Suprapubic skin (tissue), 4 donors: ENCODE measurements around the gene AIDA. TPM values are rescaled to one million over a fixed set of nuclear protein-coding genes. Genes with fewer than 3 reads are reported as not detected.
A peak's percentile ranks its signal among the peaks of the same experiment; 100 is the strongest.

Experiments used
- DNase-seq, 2 donors: peaks; one replicate each; pipeline ENCODE4 v3.0.0-alpha.2; 2019; ENCODE audit warnings: low spot score in 2 of 2
- H3K27ac ChIP-seq: fragments of 200-600 bp; sonication (generic); one replicate; pipeline ENCODE4 v1.5.1; 2019
- H3K27me3 ChIP-seq: fragments of 200-600 bp; sonication (generic); one replicate; pipeline ENCODE4 v1.5.1; 2019
- H3K36me3 ChIP-seq: fragments of 200-600 bp; sonication (generic); one replicate; pipeline ENCODE4 v1.5.1; 2019
- H3K4me1 ChIP-seq: fragments of 200-600 bp; sonication (generic); one replicate; pipeline ENCODE4 v1.5.1; 2019
- H3K4me3 ChIP-seq: fragments of 200-600 bp; sonication (generic); one replicate; pipeline ENCODE4 v1.5.1; 2019; ENCODE audit warnings: mild to moderate bottlenecking
- H3K9me3 ChIP-seq: fragments of 200-600 bp; sonication (generic); one replicate; pipeline ENCODE4 v1.5.1; 2019
- EP300 ChIP-seq: sonication (generic); formaldehyde crosslinking; IDR thresholded peaks from one replicate; pipeline ENCODE4 v1.6.1; 2017; ENCODE audit warnings: antibody characterized with exemption
- POLR2A ChIP-seq, 2 donors: fragments of 450-650 bp; IDR thresholded peaks; one replicate each; pipeline ENCODE4 v1.6.1; 2017; ENCODE audit warnings: antibody characterized with exemption in 2 of 2, mild to moderate bottlenecking in 2 of 2, moderate library complexity in 2 of 2
- POLR2AphosphoS5 ChIP-seq, 3 donors: sonication (generic); formaldehyde crosslinking; IDR thresholded peaks; one replicate each; pipeline ENCODE4 v1.6.1; 2017; ENCODE audit warnings: antibody characterized with exemption in 3 of 3
- WGBS: methylation state at CpG from one replicate; pipeline ENCODE4 v1.1.5; 2018; 5-methylcytosine and 5-hydroxymethylcytosine counted together
- total RNA-seq, 4 donors: library from RNA; depleted of rRNA; stranded (reverse); fragments of >200 nt; gene quantifications; one replicate each; pipeline ENCODE4 v1.1.0, GENCODE V29; 2016
- TF ChIP-seq, protein P1 (sequence below), 2 donors: fragments of 200-600 bp in 1 of 2; fragments of 450-650 bp in 1 of 2; sonication (generic) in 1 of 2; IDR thresholded peaks; one replicate each; pipeline ENCODE4 v1.5.1; 2016 to 2019; ENCODE audit warnings: antibody characterized with exemption in 2 of 2, mild to moderate bottlenecking in 1 of 2, moderate library complexity in 1 of 2

Gene AIDA
- total RNA-seq, 4 donors from 2014 or later = 27.1 to 31.3 (median 29.1) TPM

DNA sequence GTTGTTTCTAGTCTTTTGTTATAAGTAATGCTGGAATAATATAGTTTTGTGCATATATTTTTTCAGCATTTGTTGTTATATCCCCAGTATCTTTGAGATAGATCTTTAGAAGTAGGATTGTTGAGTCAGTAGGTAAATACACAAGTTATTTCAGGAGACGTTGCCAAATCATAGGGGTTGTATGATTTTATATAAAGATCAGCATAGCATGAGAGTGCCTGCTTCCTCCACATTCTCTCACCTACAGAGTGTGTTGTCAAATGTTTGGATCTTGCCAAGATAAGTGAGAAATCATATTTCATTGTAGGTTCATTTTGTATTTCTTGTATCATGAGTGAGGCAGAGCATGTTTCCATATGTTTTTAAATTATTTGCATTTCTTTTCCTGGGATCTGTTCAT, 69.8 kb downstream of the AIDA start:
- WGBS = 75% methylated on average over 1 of the region's 1 CpG
- no peak for DNase-seq
- H3K27ac ChIP-seq = no peak overlapping the region
- peaks cover 23% of the 10 kb centered on the region for H3K4me1 ChIP-seq
- H3K9me3 ChIP-seq = no peaks in the 10 kb centered on the region
- H3K27me3 ChIP-seq = no peaks in the 10 kb centered on the region
- TF ChIP-seq POLR2A (IDR thresholded peaks at IDR 0.05) = no peak
- no peak for TF ChIP-seq POLR2AphosphoS5 (IDR thresholded peaks at IDR 0.05)
- TF ChIP-seq, protein P1, sequence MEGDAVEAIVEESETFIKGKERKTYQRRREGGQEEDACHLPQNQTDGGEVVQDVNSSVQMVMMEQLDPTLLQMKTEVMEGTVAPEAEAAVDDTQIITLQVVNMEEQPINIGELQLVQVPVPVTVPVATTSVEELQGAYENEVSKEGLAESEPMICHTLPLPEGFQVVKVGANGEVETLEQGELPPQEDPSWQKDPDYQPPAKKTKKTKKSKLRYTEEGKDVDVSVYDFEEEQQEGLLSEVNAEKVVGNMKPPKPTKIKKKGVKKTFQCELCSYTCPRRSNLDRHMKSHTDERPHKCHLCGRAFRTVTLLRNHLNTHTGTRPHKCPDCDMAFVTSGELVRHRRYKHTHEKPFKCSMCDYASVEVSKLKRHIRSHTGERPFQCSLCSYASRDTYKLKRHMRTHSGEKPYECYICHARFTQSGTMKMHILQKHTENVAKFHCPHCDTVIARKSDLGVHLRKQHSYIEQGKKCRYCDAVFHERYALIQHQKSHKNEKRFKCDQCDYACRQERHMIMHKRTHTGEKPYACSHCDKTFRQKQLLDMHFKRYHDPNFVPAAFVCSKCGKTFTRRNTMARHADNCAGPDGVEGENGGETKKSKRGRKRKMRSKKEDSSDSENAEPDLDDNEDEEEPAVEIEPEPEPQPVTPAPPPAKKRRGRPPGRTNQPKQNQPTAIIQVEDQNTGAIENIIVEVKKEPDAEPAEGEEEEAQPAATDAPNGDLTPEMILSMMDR (IDR thresholded peaks at IDR 0.05) = no peak
- TF ChIP-seq EP300 = no peak
- H3K4me3 ChIP-seq = no peak overlapping the region
- peaks cover 10% of the 10 kb centered on the region for H3K36me3 ChIP-seq

DNA sequence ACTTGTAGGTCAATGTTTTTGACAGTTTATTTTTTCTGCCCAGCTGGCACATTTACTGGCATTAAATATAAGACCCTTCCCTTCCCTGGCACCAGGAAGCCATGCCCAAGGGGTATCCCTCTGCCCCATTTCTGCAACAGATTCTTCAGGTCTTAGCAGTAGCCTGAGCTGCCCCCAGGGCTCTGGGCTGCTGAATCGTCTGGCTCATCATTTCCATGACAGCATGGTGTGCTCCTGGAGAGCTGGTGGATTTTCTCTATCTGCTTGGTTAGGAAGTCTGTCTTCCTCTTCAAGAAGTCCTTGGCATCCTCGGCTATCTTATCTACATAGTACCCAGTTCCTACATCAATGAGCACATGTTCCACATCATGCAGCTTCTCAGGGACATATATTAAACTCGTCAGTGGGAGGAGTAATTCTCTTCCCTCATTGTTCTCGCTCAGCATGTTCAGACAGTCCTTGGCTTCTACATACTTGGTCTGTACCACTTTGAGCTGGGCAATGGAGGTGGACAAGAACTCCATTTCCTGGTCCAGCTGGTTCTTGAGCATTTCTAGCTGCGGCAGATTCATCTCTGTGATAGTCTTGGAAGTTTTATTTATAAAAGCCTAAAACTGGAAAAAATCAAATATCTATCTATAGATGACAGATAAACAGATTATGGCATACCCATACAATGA, 70.9 kb downstream of the AIDA start:
- H3K27me3 ChIP-seq = no peaks in the 10 kb centered on the region
- peaks cover 5% of the 10 kb centered on the region for H3K36me3 ChIP-seq
- no peak overlapping the region for H3K27ac ChIP-seq
- TF ChIP-seq POLR2AphosphoS5 (IDR thresholded peaks at IDR 0.05) = no peak
- no peak for TF ChIP-seq EP300
- no peak for TF ChIP-seq POLR2A (IDR thresholded peaks at IDR 0.05)
- TF ChIP-seq, protein P1 (IDR thresholded peaks at IDR 0.05) = no peak
- no peaks in the 10 kb centered on the region for H3K9me3 ChIP-seq
- no peak for DNase-seq
- WGBS = 53% methylated on average over 5 of the region's 5 CpGs
- H3K4me3 ChIP-seq = no peak overlapping the region
- peaks cover 23% of the 10 kb centered on the region for H3K4me1 ChIP-seq

DNA sequence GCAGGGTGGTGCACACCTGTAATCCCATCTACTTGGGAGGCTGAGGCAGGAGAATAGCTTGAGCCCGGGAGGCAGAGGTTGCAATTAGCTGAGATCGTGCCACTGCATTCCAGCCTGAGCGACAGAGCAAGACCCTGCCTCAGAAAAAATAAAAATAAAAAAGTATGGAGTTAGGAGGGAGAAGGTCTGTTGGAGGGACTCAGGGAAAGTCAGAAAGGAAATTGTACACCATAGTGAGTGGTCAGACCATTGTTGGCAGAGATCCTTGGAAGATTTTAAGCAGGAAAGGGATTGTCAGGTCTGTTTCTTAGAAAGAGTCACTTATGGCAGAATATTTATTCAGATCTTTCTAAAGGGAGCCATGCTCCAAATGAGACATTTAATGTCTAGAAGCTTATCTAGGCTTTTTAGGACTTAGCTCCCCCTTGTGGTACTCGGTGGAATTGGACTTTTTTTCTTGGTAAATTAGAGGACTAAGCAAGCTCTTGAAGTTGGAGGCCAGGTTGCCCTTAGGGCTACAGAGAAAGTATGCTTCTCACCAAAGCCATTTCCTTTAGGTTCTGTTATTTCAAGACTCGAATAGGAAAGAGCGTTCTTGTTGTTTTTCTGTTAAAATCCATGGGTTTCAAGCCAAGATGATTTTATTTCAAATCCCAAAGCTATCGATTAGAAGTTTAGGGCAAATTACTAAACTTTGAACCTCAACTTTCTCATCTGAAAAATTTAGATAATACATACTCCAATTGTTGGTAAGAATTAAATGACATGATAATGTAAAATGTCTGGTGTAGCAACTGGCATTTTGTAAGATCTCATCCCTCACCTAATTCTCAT, 77.9 kb downstream of the AIDA start:
- WGBS = 47% methylated on average over 7 of the region's 7 CpGs
- no peak for DNase-seq
- H3K36me3 ChIP-seq = peaks cover 48% of the 10 kb centered on the region
- peaks cover 3% of the 10 kb centered on the region for H3K4me1 ChIP-seq
- TF ChIP-seq POLR2A (IDR thresholded peaks at IDR 0.05) (no peak), EP300 (no peak), POLR2AphosphoS5 (IDR thresholded peaks at IDR 0.05) (no peak)
- TF ChIP-seq, protein P1 (IDR thresholded peaks at IDR 0.05) = peak; percentile 83 to 85
- no peak overlapping the region for H3K27ac ChIP-seq
- no peaks in the 10 kb centered on the region for H3K9me3 ChIP-seq
- no peaks in the 10 kb centered on the region for H3K27me3 ChIP-seq
- H3K4me3 ChIP-seq = no peak overlapping the region

DNA sequence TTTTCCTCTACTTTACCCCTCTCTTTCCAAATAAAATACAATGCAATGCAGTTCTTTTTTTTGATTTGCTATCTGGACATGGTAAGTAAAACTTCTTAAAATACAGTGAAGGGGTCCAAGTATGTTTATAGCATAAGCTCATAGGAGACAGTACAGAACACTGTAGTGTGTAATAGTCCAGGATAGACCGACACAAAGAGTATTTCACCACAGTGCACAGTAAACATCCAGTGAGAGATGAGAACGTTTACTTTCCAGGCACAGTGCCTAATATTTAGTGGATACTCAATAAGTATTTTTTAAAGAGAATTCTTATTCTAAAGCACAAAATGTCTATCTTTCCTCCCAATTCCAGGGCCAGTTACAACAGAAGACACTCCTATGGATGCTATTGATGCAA, 79.5 kb downstream of the AIDA start:
- no peak overlapping the region for H3K4me3 ChIP-seq
- H3K36me3 ChIP-seq = peaks cover 60% of the 10 kb centered on the region
- H3K4me1 ChIP-seq = peaks cover 3% of the 10 kb centered on the region
- no peaks in the 10 kb centered on the region for H3K9me3 ChIP-seq
- DNase-seq = no peak
- H3K27me3 ChIP-seq = no peaks in the 10 kb centered on the region
- no peak for TF ChIP-seq POLR2A (IDR thresholded peaks at IDR 0.05)
- H3K27ac ChIP-seq = no peak overlapping the region
- WGBS = 62% methylated on average over 2 of the region's 2 CpGs

DNA sequence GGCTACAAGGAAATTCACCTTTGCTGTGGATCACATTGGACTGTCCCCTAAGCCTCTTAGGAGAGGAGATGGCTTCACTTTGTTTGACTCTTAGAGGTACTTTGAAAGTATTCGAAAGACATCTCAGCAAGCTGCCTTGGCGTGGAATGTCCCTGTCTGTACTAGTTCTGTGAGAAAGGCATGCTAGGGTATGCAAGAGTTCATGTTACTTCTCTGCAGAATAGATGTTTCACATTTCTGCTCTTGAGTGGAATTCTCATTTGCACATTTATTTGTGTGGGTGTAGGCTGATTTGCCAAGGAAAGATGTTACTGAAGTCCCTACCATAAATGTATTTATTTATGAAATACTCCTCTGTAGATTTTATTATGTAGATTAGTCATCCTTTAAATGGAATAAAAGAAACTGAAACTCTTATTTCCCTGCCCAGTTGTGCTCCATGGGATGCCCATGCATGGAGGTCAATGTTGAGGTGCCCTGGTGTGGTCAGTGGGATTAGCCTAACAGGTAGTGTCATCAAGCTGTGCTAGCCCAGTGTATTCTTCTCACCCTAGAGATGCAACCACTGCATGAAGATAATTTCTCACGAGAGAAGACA, 80.6 kb downstream of the AIDA start:
- H3K27me3 ChIP-seq = no peaks in the 10 kb centered on the region
- H3K9me3 ChIP-seq = no peaks in the 10 kb centered on the region
- no peak overlapping the region for H3K27ac ChIP-seq
- DNase-seq = no peak
- H3K4me1 ChIP-seq = peaks cover 3% of the 10 kb centered on the region
- peaks cover 67% of the 10 kb centered on the region for H3K36me3 ChIP-seq
- TF ChIP-seq POLR2A (IDR thresholded peaks at IDR 0.05) (no peak), EP300 (no peak), POLR2AphosphoS5 (IDR thresholded peaks at IDR 0.05) (no peak)
- TF ChIP-seq, protein P1 (IDR thresholded peaks at IDR 0.05) = no peak
- no peak overlapping the region for H3K4me3 ChIP-seq
- WGBS = 87% methylated on average over 3 of the region's 3 CpGs
